C4-2B (cell line): ENCODE data around the gene PRDM9.

ENCODE experiments used
- CTCF ChIP-seq: fragments of 450-650 bp; conservative IDR thresholded peaks from 2 replicates; pipeline ENCODE4 v1.5.1; 2017; ENCODE audit warnings: mild to moderate bottlenecking
- ZFX ChIP-seq: fragments of 450-650 bp; IDR thresholded peaks from 2 replicates; pipeline ENCODE4 v1.6.1; 2017

- TF ChIP-seq CTCF (no peak), ZFX (no peak)
These were observed 24.3 kb upstream of the PRDM9 start for GRCh38 chr5:23483090-23483489.
